ENCODE results near the gene ITPRID1.

Gene ITPRID1

DNA sequence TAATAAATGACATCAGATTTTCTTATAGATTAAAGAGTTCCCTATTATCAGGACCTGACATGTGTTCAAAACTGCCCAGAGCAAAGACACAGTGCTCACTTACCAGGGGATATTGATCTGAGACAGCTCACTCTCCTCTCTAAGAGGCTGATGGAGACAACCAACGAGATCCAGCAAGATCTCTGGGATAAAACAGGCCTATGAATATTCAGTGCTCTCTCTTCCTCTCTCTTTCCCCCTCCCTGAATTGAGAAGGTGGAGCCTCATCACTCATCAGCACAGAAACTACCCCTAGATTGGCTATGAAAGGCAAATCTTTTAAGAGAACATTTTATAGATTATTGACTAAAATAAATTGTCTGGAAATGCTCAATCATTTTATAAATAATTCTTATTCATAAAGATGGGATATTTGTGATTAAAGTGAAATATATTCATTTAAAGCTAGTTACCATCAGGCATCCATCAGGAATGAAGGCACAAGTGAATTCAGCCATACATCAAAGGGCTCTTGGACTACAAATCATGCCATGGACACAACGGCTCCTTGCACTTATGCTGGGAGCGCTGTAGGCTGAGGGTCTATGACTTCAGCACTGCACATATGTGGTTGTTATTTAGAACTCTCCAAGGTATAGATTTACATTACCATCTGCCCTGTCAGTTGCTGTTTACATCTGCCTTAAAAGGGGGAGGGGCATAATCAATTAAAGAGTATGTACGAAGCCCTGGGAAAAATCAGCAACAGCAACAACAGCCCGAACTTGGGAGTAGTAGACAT is 169.7 kb downstream of the ITPRID1 start:
- ATAC-seq (replicated peaks) (no peak), DNase-seq (no peak)
- Mint-ChIP-seq H3K4me1 (peaks cover 5 to 7% of the 10 kb centered on the region in 2 donors), H3K4me3 (no peak overlapping the region), H3K9me3 (peaks cover 0 to 5% of the 10 kb centered on the region in 2 donors), H3K27me3 (no peaks in the 10 kb centered on the region), H3K36me3 (no peaks in the 10 kb centered on the region), H3K27ac (no peak overlapping the region)

GRCh38 chr7:31687024-31687748 is 173.3 kb downstream of the ITPRID1 start, which contains the start of gene PPP1R17:
Gene PPP1R17, plus strand, starts transcription at chr7:31687215. Its CDS starts 5,227 bp downstream, at chr7:31692442.
- DNase-seq, result no peak
- Mint-ChIP-seq H3K4me3 (no peak within 1 kb of the TSS), H3K27me3 (peaks cover 0 to 5% of the 10 kb centered on the region in 2 donors), H3K9me3 (peaks cover 0 to 2% of the 10 kb centered on the region in 2 donors), H3K27ac (no peak within 1 kb of the TSS), H3K4me1 (peaks cover 15 to 23% of the 10 kb centered on the region in 2 donors), H3K36me3 (no peaks in the 10 kb centered on the region)
- no peak for ATAC-seq (replicated peaks)

DNA sequence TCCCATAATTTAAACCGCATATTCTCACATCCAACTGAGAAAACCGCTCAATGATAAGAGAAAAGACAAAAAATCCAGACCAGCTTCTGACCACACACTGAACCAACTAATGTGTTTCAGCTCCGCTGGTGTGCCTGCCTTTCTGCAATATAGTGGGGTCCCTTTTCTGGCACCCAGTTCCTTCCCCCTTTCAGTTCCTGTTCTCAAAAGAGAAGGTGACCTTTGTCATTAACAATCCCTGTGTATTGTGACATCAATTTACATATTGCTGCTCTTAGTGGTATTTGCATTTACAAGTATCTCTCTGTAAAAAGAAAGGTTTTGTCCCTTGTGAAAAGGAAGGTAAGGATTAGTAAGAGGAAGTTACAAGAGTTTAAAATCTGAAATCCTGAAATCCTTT is 174.5 kb downstream of the ITPRID1 start:
- Mint-ChIP-seq H3K36me3 (no peaks in the 10 kb centered on the region), H3K27ac (peak overlapping the region; percentile 76), H3K4me3 (peak overlapping the region in 1 of 2 donors; percentile 50), H3K9me3 (peaks cover 0 to 2% of the 10 kb centered on the region in 2 donors), H3K27me3 (peaks cover 0 to 5% of the 10 kb centered on the region in 2 donors), H3K4me1 (peaks cover 15 to 23% of the 10 kb centered on the region in 2 donors)
- peak; percentile 12 for DNase-seq
- ATAC-seq (replicated peaks), result peak; percentile 92 to 93

GRCh38 chr7:31688996-31689395 is 175.1 kb downstream of the ITPRID1 start:
- Mint-ChIP-seq H3K36me3 (no peaks in the 10 kb centered on the region), H3K27ac (peak overlapping the region; percentile 33), H3K9me3 (peaks cover 0 to 2% of the 10 kb centered on the region in 2 donors), H3K4me3 (no peak overlapping the region), H3K27me3 (peaks cover 0 to 5% of the 10 kb centered on the region in 2 donors), H3K4me1 (peaks cover 15 to 23% of the 10 kb centered on the region in 2 donors)
- ATAC-seq (replicated peaks) (peak; percentile 66 to 70), DNase-seq (peak; percentile 3)

DNA sequence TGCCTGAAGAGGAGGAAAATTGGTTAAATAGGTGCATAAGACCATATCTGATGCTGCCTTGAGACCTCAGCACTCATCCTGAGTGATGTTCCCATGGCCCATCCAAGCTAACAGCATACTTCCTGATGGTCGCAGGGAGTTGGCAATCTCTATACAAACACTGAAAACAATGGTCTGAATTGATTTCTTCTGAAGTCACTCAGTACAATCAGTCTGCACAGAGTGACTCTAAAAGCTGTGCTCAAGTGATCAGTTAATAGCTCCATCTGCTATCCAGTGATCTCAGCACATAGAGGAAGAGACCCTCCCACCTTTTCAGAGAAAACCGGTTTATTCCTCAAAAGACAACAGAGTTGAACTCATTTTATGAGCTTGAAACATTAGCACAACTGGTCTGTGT is 177.0 kb downstream of the ITPRID1 start:
- H3K27ac Mint-ChIP-seq, result no peak overlapping the region
- peaks cover 15 to 23% of the 10 kb centered on the region in 2 donors for H3K4me1 Mint-ChIP-seq
- no peaks in the 10 kb centered on the region for H3K36me3 Mint-ChIP-seq
- DNase-seq (no peak), ATAC-seq (replicated peaks) (no peak)
- H3K27me3 Mint-ChIP-seq, result peaks cover 0 to 11% of the 10 kb centered on the region in 2 donors
- H3K9me3 Mint-ChIP-seq, result peaks cover 0 to 2% of the 10 kb centered on the region in 2 donors
- no peak overlapping the region for H3K4me3 Mint-ChIP-seq

- H3K4me3 Mint-ChIP-seq, result no peak overlapping the region
- H3K27me3 Mint-ChIP-seq, result peaks cover 0 to 11% of the 10 kb centered on the region in 2 donors
- H3K9me3 Mint-ChIP-seq, result peaks cover 0 to 2% of the 10 kb centered on the region in 2 donors
- H3K36me3 Mint-ChIP-seq, result no peaks in the 10 kb centered on the region
- ATAC-seq (replicated peaks) (no peak), DNase-seq (no peak)
- peaks cover 15 to 23% of the 10 kb centered on the region in 2 donors for H3K4me1 Mint-ChIP-seq
- no peak overlapping the region for H3K27ac Mint-ChIP-seq
Measured at GRCh38 chr7:31692451-31692850, 178.6 kb downstream of the ITPRID1 start.

DNA sequence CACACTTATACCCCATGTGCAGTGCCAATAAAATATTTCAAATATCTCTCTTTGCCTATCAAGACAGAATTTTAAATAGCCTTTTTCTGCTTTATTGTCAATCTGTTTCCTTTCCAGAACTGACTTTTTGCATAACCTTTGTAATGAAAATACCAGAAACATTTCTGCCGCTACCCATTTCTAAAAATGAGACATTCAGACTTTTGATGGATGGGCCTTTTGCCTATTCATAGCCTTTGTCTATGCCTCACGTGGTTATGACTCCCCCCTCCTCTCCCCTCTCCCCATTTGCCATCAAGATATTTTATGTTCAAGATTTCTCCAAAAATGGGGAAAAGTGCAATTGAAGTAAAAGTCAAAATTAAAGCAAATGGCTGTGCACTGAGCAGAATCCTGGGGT is 179.0 kb downstream of the ITPRID1 start:
- Mint-ChIP-seq H3K36me3 (no peaks in the 10 kb centered on the region), H3K27ac (no peak overlapping the region), H3K4me1 (peaks cover 15 to 23% of the 10 kb centered on the region in 2 donors), H3K4me3 (no peak overlapping the region), H3K9me3 (peaks cover 0 to 2% of the 10 kb centered on the region in 2 donors), H3K27me3 (peaks cover 0 to 11% of the 10 kb centered on the region in 2 donors)
- DNase-seq (no peak), ATAC-seq (replicated peaks) (no peak)

DNA sequence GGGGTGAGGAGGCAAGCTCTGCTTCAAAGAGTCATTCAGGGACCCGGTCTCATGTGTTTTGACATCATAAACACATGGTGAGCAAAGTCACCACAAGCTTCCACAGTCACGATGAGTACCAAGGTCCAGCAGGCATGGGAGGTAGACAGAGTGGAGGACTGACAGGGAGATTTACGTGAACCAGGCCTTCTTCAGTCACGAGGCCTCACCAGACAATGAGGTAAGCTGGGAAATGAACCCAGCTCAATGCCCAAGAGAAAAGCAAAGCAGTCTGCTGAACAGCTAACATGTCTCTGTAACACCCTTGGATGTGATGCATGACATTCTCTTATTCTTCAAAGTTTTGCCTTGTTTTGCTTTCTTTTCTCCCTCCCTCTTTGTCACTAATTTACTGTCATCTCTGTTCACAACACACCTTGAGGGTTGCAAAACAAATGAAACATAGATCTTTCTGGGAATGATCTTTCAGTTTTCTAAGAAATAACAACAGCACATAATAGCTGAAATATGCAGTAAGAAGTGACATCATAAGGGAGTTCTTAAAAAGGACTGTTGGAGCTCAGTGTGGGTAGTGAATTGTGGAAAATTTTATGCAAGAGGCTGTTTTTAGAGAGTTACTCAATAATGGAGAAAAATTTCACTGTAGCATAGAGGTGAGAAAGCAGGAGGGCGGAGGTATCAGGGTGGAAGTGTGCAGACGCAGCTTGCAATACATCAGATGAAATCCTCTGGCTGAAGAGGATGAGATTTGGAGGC is 182.1 kb downstream of the ITPRID1 start:
- DNase-seq, result no peak
- no peak overlapping the region for H3K4me3 Mint-ChIP-seq
- H3K27me3 Mint-ChIP-seq, result peaks cover 0 to 6% of the 10 kb centered on the region in 2 donors
- peaks cover 0 to 2% of the 10 kb centered on the region in 2 donors for H3K9me3 Mint-ChIP-seq
- H3K36me3 Mint-ChIP-seq, result no peaks in the 10 kb centered on the region
- H3K27ac Mint-ChIP-seq, result no peak overlapping the region
- peak; percentile 27 to 57 for ATAC-seq (replicated peaks)
- H3K4me1 Mint-ChIP-seq, result no peaks in the 10 kb centered on the region

- ATAC-seq (replicated peaks) (no peak), DNase-seq (no peak)
- Mint-ChIP-seq H3K27me3 (peaks cover 0 to 6% of the 10 kb centered on the region in 2 donors), H3K9me3 (peaks cover 0 to 3% of the 10 kb centered on the region in 2 donors), H3K27ac (no peak overlapping the region), H3K36me3 (no peaks in the 10 kb centered on the region), H3K4me3 (no peak overlapping the region), H3K4me1 (no peaks in the 10 kb centered on the region)
Measured at GRCh38 chr7:31699050-31699449, 185.2 kb downstream of the ITPRID1 start.

DNA sequence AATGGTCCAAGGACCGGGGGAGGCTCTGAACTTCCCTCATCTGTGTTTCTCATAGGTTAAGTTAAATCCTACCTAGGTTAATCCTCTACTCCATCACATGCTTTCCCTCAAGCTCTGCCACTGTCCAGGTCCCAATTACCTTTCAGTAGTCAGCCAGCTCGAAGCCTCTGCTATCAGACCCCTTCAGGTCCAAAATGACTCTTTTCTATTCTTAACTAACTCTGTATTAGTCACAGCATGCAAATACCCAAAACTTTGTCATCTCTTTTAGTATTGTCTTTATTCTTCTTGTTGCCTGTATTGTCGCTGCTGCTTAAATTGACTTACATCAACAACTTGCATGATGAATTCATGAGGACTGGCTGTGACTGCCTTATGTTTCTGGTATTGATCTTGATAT is 188.5 kb downstream of the ITPRID1 start:
- ATAC-seq (replicated peaks) (no peak), DNase-seq (no peak)
- Mint-ChIP-seq H3K9me3 (peaks cover 2 to 8% of the 10 kb centered on the region in 2 donors), H3K36me3 (no peaks in the 10 kb centered on the region), H3K27ac (no peak overlapping the region), H3K4me1 (no peaks in the 10 kb centered on the region), H3K4me3 (no peak overlapping the region), H3K27me3 (no peaks in the 10 kb centered on the region)

- Mint-ChIP-seq H3K9me3 (peaks cover 3 to 8% of the 10 kb centered on the region in 2 donors), H3K4me1 (no peaks in the 10 kb centered on the region), H3K4me3 (no peak overlapping the region), H3K27ac (no peak overlapping the region), H3K27me3 (no peaks in the 10 kb centered on the region), H3K36me3 (no peaks in the 10 kb centered on the region)
- DNase-seq, result no peak
- ATAC-seq (replicated peaks), result peak; percentile 29
Measured at GRCh38 chr7:31705377-31705776, 191.5 kb downstream of the ITPRID1 start.

DNA sequence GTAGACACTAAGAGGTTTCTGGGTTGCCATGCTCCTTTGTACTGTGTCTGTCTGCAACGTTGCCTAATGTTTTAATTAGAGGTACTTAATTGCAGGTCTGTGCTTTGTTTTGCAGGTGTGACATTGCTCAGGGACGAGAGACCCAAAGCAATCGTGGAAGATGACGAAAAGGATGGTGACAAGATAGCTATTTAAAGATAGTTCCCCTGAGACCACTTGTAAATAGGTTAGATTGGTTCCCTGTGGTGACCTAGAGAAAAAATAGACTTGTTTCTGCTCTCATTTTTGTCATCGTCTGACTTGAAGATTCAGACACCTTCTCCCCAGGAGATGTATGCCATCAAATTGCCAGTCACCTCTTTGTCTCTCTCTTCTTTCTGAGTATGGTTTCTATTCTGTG is 193.2 kb downstream of the ITPRID1 start:
- DNase-seq, result no peak
- H3K27ac Mint-ChIP-seq, result no peak overlapping the region
- no peak for ATAC-seq (replicated peaks)
- H3K9me3 Mint-ChIP-seq, result peaks cover 3 to 4% of the 10 kb centered on the region in 2 donors
- no peaks in the 10 kb centered on the region for H3K4me1 Mint-ChIP-seq
- H3K36me3 Mint-ChIP-seq, result no peaks in the 10 kb centered on the region
- H3K27me3 Mint-ChIP-seq, result no peaks in the 10 kb centered on the region
- H3K4me3 Mint-ChIP-seq, result no peak overlapping the region

All from stimulated activated naive B cell treated with anti-CD40 and anti-IgM and Interleukin-4, amounts not matched to agents 10 μg/mL and 1 μg/mL and 100 μg/mL, for 72 hours (primary cell).